PC-9 (cell line): ENCODE data around the gene MAPT. TPM values are rescaled to one million over a fixed set of nuclear protein-coding genes. Genes with fewer than 3 reads are reported as not detected.

Source experiments
- BruUV-seq: library from RNA; stranded (reverse); fragments of 400-500 nt; replicated peaks from 2 replicates; lab custom pipeline; 2021; lab: Mats Ljungman, UMichigan
- CTCF ChIA-PET: fragments of 300-600 bp; sonication (Branson Sonifier 250); formaldehyde crosslinking; loops from one replicate; lab custom pipeline; 2022; ENCODE audit warnings: antibody characterized with exemption; lab: Charles Lee
- POLR2A ChIA-PET: fragments of 300-600 bp; sonication (Branson Sonifier 250); formaldehyde crosslinking; loops from one replicate; lab custom pipeline; 2022; ENCODE audit warnings: antibody characterized with exemption; ENCODE audit not compliant: unreplicated experiment; lab: Charles Lee
- DNase-seq, 2 experiments: peaks; one replicate each; pipeline versions ENCODE4 v3.0.0 to v3.0.0-alpha.2; 2015 to 2022; ENCODE audit warnings: mixed read lengths in 1 of 2
- H2AFZ ChIP-seq: fragments of 200-600 bp; sonication (generic); 2 replicates; pipeline ENCODE4 v1.8.1; 2017; ENCODE audit warnings: antibody characterized with exemption
- H3F3A ChIP-seq: fragments of 200-600 bp; sonication (generic); 2 replicates; pipeline ENCODE4 v1.8.1; 2017; ENCODE audit warnings: antibody characterized with exemption, mild to moderate bottlenecking, low read depth; ENCODE audit not compliant: insufficient read depth
- H3K27ac ChIP-seq: fragments of 200-600 bp; sonication (generic); 2 replicates; pipeline ENCODE4 v1.6.1; 2016; ENCODE audit warnings: mixed run types
- H3K27me3 ChIP-seq: fragments of 200-600 bp; sonication (generic); 2 replicates; pipeline ENCODE4 v1.6.1; 2016; ENCODE audit warnings: low read depth, mixed run types; ENCODE audit not compliant: insufficient read depth
- H3K36me3 ChIP-seq: fragments of 200-600 bp; sonication (generic); 2 replicates; pipeline ENCODE4 v1.6.1; 2016; ENCODE audit warnings: low read depth, mixed run types
- H3K4me1 ChIP-seq: fragments of 200-600 bp; sonication (generic); replicated peaks from 2 replicates; pipeline ENCODE4 v1.6.1; 2016; ENCODE audit warnings: mixed run types; ENCODE audit not compliant: insufficient read depth
- H3K4me2 ChIP-seq: fragments of 200-600 bp; sonication (generic); 2 replicates; pipeline ENCODE4 v1.6.1; 2017; ENCODE audit warnings: mixed run types
- H3K4me3 ChIP-seq: fragments of 200-600 bp; sonication (generic); 2 replicates; pipeline ENCODE4 v1.6.1; 2016; ENCODE audit warnings: mixed run types
- H3K79me2 ChIP-seq: fragments of 200-600 bp; sonication (generic); 2 replicates; pipeline ENCODE4 v1.6.1; 2017; ENCODE audit warnings: low read depth, mixed run types
- H3K9me2 ChIP-seq: fragments of 200-600 bp; sonication (generic); 2 replicates; pipeline ENCODE4 v1.8.1; 2017; ENCODE audit warnings: mild to moderate bottlenecking; ENCODE audit not compliant: insufficient read depth
- H3K9me3 ChIP-seq: fragments of 200-600 bp; sonication (generic); 2 replicates; pipeline ENCODE4 v1.8.1; 2016; ENCODE audit warnings: low read depth; ENCODE audit not compliant: insufficient read depth
- H4K20me1 ChIP-seq: fragments of 200-600 bp; sonication (generic); 2 replicates; pipeline ENCODE4 v1.8.1; 2017; ENCODE audit not compliant: insufficient read depth
- CTCF ChIP-seq: fragments of 200-600 bp; sonication (generic); conservative IDR thresholded peaks from 2 replicates; pipeline ENCODE4 v1.6.1; 2017; ENCODE audit warnings: mixed run types, antibody characterized with exemption, mild to moderate bottlenecking, moderate library complexity
- EZH2 ChIP-seq: fragments of 200-600 bp; sonication (generic); IDR thresholded peaks from 2 replicates; pipeline ENCODE4 v1.8.0; 2017; ENCODE audit warnings: antibody characterized with exemption, low read depth
- intact Hi-C: fragments of 100-400 bp; cut with micrococcal nuclease; formaldehyde crosslinking; loops from one replicate; pipeline ENCODE4 v1.10.0; 2022; ENCODE audit not compliant: unreplicated experiment
- total RNA-seq: library from RNA; stranded (reverse); gene quantifications from 2 replicates; pipeline ENCODE4 v1.2.3, GENCODE V29; 2021

MAPT gene
- total RNA-seq, 1 experiment from 2014 or later: 0.85 TPM

GRCh38 chr17:45986056-45986455, 91.7 kb downstream of the MAPT start:
- H3K4me3 ChIP-seq: no peak overlapping the region
- TF ChIP-seq EZH2 (no peak), CTCF (no peak)
- no peaks in the 10 kb centered on the region for H3K9me2 ChIP-seq
- no peak overlapping the region for H2AFZ ChIP-seq
- H4K20me1 ChIP-seq: no peaks in the 10 kb centered on the region
- no peak overlapping the region for H3K4me2 ChIP-seq
- peaks cover 42% of the 10 kb centered on the region; the same call in 1 of the 2 replicates for H3K27me3 ChIP-seq
- H3K79me2 ChIP-seq: no peaks in the 10 kb centered on the region
- POLR2A ChIA-PET: no interaction called here
- H3K4me1 ChIP-seq: no peaks in the 10 kb centered on the region
- no peaks in the 10 kb centered on the region for H3K36me3 ChIP-seq
- no peaks in the 10 kb centered on the region for H3F3A ChIP-seq
- DNase-seq: no peak
- no peak overlapping the region for H3K27ac ChIP-seq
- intact Hi-C loops: no loop called here
- CTCF ChIA-PET: interaction anchor here (0.6 kb wide), 1 partner anchor 216 kb away, joined by 3 read pairs; no protein-coding TSS in a partner anchor
- no peaks in the 10 kb centered on the region for H3K9me3 ChIP-seq
- no TSS peak for BruUV-seq

GRCh38 chr17:45987706-45988105, 93.4 kb downstream of the MAPT start:
- no peaks in the 10 kb centered on the region for H3K36me3 ChIP-seq
- H3K4me2 ChIP-seq: no peak overlapping the region
- BruUV-seq: no TSS peak
- H3K27me3 ChIP-seq: peaks cover 26% of the 10 kb centered on the region; the same call in 1 of the 2 replicates
- no peaks in the 10 kb centered on the region for H3F3A ChIP-seq
- ChIA-PET POLR2A (no interaction called here), CTCF (no interaction called here)
- no peaks in the 10 kb centered on the region for H3K9me2 ChIP-seq
- intact Hi-C loops: no loop called here
- H3K9me3 ChIP-seq: no peaks in the 10 kb centered on the region
- no peaks in the 10 kb centered on the region for H3K4me1 ChIP-seq
- TF ChIP-seq EZH2: no peak
- no peak for TF ChIP-seq CTCF
- no peak overlapping the region for H2AFZ ChIP-seq
- no peak overlapping the region for H3K4me3 ChIP-seq
- H3K79me2 ChIP-seq: no peaks in the 10 kb centered on the region
- DNase-seq: no peak
- no peaks in the 10 kb centered on the region for H4K20me1 ChIP-seq
- no peak overlapping the region for H3K27ac ChIP-seq

- TF ChIP-seq CTCF: no peak
- TF ChIP-seq EZH2: no peak
- Histone ChIP-seq H3K27me3 (peaks cover 6% of the 10 kb centered on the region; the same call in 1 of the 2 replicates), H3K79me2 (no peaks in the 10 kb centered on the region), H3K4me1 (no peaks in the 10 kb centered on the region), H3K9me3 (no peaks in the 10 kb centered on the region), H3K27ac (no peak overlapping the region), H3K9me2 (no peaks in the 10 kb centered on the region), H2AFZ (no peak overlapping the region), H3K4me3 (no peak overlapping the region), H3K36me3 (no peaks in the 10 kb centered on the region), H3F3A (no peaks in the 10 kb centered on the region), H3K4me2 (no peak overlapping the region), H4K20me1 (no peaks in the 10 kb centered on the region)
- intact Hi-C loops: no loop called here
- ChIA-PET CTCF (no interaction called here), POLR2A (no interaction called here)
- no peak for DNase-seq
- BruUV-seq: no TSS peak
Observed at GRCh38 chr17:45989759-45990158, 95.4 kb downstream of the MAPT start.
